A673 (cell line): ENCODE results near the gene CCDC85C.

Experiments used
- CTCF ChIP-seq: fragments of 300-800, 200-600 bp; sonication (generic); conservative IDR thresholded peaks from 2 replicates; pipeline ENCODE4 v1.5.1; 2017; ENCODE audit warnings: low read depth, mild to moderate bottlenecking, antibody characterized with exemption, low read length, moderate library complexity, mixed read lengths
- EZH2 ChIP-seq: fragments of 200-600 bp; sonication (generic); IDR thresholded peaks from 2 replicates; pipeline ENCODE4 v1.6.1; 2017; ENCODE audit warnings: borderline replicate concordance, low read depth, mild to moderate bottlenecking, mixed read lengths, antibody characterized with exemption, low read length; ENCODE audit not compliant: poor library complexity, severe bottlenecking

DNA sequence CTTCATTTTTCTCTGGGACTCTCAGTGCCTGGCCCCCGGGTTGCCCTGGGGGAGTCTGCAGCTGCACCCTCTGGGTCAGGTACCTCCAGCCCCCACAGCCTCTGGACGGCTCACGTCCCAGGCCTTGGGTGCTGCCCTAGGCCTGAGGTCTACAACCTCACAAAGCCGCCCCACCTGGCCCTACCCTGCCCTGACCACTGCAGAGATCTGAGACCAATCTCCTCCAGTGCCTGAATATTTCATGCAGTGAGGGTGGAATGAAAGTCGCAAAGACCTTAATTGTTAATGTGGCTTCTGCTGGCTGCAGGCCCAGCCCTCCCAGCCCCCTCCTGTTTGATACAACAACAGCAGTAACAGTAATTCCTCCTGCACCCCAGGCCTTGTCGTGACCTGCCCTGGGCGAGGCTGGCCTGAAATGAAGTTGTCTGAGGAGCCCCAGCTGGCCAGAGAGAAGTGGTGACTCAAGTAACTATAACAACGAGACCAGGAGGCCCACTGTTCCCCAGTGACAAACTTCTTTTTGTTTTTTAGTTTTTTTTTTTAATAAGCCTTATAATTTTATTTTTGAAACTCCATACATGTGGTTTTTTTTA lies 8.8 kb upstream of the CCDC85C start:
- TF ChIP-seq CTCF (no peak), EZH2 (no peak)
